Measurements from ENCODE around the gene PARN. TPM values are rescaled to one million over a fixed set of nuclear protein-coding genes. Genes with fewer than 3 reads are reported as not detected.

Gene PARN
- polyA plus RNA-seq, 1 donor from 2014 or later: 22.3 TPM

DNA sequence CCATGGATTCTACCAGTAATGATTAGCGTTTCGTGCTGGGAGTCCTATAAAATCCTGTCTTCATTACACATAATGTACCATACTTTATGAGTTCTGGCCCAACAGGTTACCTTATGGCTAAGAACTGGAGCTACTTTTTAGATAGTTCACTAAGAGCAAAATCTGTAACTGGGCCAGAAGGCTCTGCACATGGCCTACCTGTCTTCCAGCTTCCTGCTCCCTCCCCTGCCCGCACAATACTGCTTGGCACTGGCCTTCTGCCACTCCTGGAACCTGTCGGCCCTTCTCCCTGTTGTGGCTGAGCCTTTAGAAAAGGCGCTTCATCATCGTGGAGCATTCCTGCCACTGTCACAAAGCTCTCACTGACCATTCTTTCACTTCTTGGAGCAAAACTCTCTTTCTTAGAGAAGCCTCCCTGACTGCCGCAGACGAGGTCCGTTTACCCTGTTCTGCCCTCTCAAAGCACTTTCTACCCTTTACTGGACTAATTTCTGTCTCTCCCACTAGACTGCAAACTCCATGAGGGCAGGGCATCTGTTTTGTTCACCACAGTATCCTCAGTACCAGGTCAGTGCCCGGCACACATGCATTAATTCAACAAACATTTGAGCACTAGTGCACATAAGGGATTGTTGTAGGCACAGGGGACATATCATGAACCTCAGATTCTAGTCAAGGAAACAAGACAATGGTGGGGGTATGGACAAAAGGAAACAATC is 116.5 kb downstream of the PARN start:
- Histone ChIP-seq H3K27me3 (ENCODE audit: insufficient read depth, low read depth, low read length) (no peaks in the 10 kb centered on the region), H3K9ac (ENCODE audit: low read length) (no peak overlapping the region), H3K79me2 (replicated peaks; ENCODE audit: insufficient read depth, low read length) (no peaks in the 10 kb centered on the region), H3K9me3 (ENCODE audit: low read length) (no peaks in the 10 kb centered on the region), H2AFZ (ENCODE audit: low read depth, low read length) (no peak overlapping the region), H3K9me2 (ENCODE audit: insufficient read depth, low read length) (no peaks in the 10 kb centered on the region), H3K27ac (ENCODE audit: low read length) (no peak overlapping the region), H3F3A (ENCODE audit: insufficient read depth, low read length, poor library complexity, severe bottlenecking) (no peaks in the 10 kb centered on the region), H3K36me3 (ENCODE audit: insufficient read depth, low read length) (no peaks in the 10 kb centered on the region), H3K4me3 (ENCODE audit: low read length) (no peak overlapping the region), H3K4me2 (ENCODE audit: low read length) (no peak overlapping the region), H4K20me1 (ENCODE audit: insufficient read depth) (no peaks in the 10 kb centered on the region)
- TF ChIP-seq EP300 (conservative IDR thresholded peaks at IDR 0.05; ENCODE audit: poor library complexity, severe bottlenecking) (no peak), TAF1 (IDR thresholded peaks at IDR 0.05; ENCODE audit: low read depth) (no peak), EZH2 (IDR thresholded peaks at IDR 0.05; ENCODE audit: borderline replicate concordance, insufficient read depth, low read length, poor library complexity, severe bottlenecking) (no peak)
- TF ChIP-seq, protein P1, sequence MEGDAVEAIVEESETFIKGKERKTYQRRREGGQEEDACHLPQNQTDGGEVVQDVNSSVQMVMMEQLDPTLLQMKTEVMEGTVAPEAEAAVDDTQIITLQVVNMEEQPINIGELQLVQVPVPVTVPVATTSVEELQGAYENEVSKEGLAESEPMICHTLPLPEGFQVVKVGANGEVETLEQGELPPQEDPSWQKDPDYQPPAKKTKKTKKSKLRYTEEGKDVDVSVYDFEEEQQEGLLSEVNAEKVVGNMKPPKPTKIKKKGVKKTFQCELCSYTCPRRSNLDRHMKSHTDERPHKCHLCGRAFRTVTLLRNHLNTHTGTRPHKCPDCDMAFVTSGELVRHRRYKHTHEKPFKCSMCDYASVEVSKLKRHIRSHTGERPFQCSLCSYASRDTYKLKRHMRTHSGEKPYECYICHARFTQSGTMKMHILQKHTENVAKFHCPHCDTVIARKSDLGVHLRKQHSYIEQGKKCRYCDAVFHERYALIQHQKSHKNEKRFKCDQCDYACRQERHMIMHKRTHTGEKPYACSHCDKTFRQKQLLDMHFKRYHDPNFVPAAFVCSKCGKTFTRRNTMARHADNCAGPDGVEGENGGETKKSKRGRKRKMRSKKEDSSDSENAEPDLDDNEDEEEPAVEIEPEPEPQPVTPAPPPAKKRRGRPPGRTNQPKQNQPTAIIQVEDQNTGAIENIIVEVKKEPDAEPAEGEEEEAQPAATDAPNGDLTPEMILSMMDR (IDR thresholded peaks at IDR 0.05; ENCODE audit: poor library complexity, severe bottlenecking): no peak

- TF ChIP-seq, protein P2, sequence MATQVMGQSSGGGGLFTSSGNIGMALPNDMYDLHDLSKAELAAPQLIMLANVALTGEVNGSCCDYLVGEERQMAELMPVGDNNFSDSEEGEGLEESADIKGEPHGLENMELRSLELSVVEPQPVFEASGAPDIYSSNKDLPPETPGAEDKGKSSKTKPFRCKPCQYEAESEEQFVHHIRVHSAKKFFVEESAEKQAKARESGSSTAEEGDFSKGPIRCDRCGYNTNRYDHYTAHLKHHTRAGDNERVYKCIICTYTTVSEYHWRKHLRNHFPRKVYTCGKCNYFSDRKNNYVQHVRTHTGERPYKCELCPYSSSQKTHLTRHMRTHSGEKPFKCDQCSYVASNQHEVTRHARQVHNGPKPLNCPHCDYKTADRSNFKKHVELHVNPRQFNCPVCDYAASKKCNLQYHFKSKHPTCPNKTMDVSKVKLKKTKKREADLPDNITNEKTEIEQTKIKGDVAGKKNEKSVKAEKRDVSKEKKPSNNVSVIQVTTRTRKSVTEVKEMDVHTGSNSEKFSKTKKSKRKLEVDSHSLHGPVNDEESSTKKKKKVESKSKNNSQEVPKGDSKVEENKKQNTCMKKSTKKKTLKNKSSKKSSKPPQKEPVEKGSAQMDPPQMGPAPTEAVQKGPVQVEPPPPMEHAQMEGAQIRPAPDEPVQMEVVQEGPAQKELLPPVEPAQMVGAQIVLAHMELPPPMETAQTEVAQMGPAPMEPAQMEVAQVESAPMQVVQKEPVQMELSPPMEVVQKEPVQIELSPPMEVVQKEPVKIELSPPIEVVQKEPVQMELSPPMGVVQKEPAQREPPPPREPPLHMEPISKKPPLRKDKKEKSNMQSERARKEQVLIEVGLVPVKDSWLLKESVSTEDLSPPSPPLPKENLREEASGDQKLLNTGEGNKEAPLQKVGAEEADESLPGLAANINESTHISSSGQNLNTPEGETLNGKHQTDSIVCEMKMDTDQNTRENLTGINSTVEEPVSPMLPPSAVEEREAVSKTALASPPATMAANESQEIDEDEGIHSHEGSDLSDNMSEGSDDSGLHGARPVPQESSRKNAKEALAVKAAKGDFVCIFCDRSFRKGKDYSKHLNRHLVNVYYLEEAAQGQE (IDR thresholded peaks at IDR 0.05; ENCODE audit: borderline replicate concordance): no peak
- TF ChIP-seq EZH2 (IDR thresholded peaks at IDR 0.05; ENCODE audit: borderline replicate concordance, insufficient read depth, low read length, poor library complexity, severe bottlenecking): no peak
- TF ChIP-seq, protein P1 (IDR thresholded peaks at IDR 0.05; ENCODE audit: poor library complexity, severe bottlenecking): no peak
- no peak for TF ChIP-seq EP300 (conservative IDR thresholded peaks at IDR 0.05; ENCODE audit: poor library complexity, severe bottlenecking)
- TF ChIP-seq RAD21 (conservative IDR thresholded peaks at IDR 0.05): no peak
- TF ChIP-seq MXI1 (conservative IDR thresholded peaks at IDR 0.05; ENCODE audit: poor library complexity, severe bottlenecking): no peak
- no peak for TF ChIP-seq POLR2AphosphoS5 (IDR thresholded peaks at IDR 0.05)
- TF ChIP-seq SMC3 (conservative IDR thresholded peaks at IDR 0.05; ENCODE audit: poor library complexity): no peak
- TF ChIP-seq TAF1 (IDR thresholded peaks at IDR 0.05; ENCODE audit: low read depth): no peak
- Histone ChIP-seq H4K20me1 (ENCODE audit: insufficient read depth) (no peaks in the 10 kb centered on the region), H3K4me2 (ENCODE audit: low read length) (no peak overlapping the region), H3K4me3 (ENCODE audit: low read length) (no peak overlapping the region), H3K27me3 (ENCODE audit: insufficient read depth, low read depth, low read length) (no peaks in the 10 kb centered on the region), H2AFZ (ENCODE audit: low read depth, low read length) (no peak overlapping the region), H3K27ac (ENCODE audit: low read length) (no peak overlapping the region), H3K36me3 (ENCODE audit: insufficient read depth, low read length) (no peaks in the 10 kb centered on the region), H3K9me3 (ENCODE audit: low read length) (no peaks in the 10 kb centered on the region), H3K9ac (ENCODE audit: low read length) (no peak overlapping the region), H3F3A (ENCODE audit: insufficient read depth, low read length, poor library complexity, severe bottlenecking) (no peaks in the 10 kb centered on the region), H3K9me2 (ENCODE audit: insufficient read depth, low read length) (no peaks in the 10 kb centered on the region), H3K79me2 (replicated peaks; ENCODE audit: insufficient read depth, low read length) (no peaks in the 10 kb centered on the region)
Observed at GRCh38 chr16:14511800-14512135, 118.3 kb downstream of the PARN start.

All from neural cell (in vitro differentiated cells).